NCI-H82 treated with DMSO at 0.1 percent for 48 hours (cell line): ENCODE measurements around the gene CAMK1D.
"Not testable (repeated sequence)": the region's sequence is repeated elsewhere in the genome, so short reads cannot be mapped to it uniquely, and the experiment has no call there.

Experiments
- DNase-seq: peaks from one replicate; lab custom pipeline; 2025; ENCODE audit not compliant: unreplicated experiment; lab: John Stamatoyannopoulos, UW

CAMK1D gene

GRCh38 chr10:12512332-12513002 lies 163.1 kb downstream of the CAMK1D start:
- no peak for DNase-seq

GRCh38 chr10:12513003-12513365 lies 163.6 kb downstream of the CAMK1D start:
- DNase-seq: no peak

GRCh38 chr10:12513775-12514673 lies 164.7 kb downstream of the CAMK1D start:
- no peak for DNase-seq

- DNase-seq: no peak
These were observed 168.7 kb downstream of the CAMK1D start for GRCh38 chr10:12518024-12518423.

GRCh38 chr10:12521423-12521822 lies 172.1 kb downstream of the CAMK1D start:
- DNase-seq: no peak

GRCh38 chr10:12526311-12526710 lies 177.0 kb downstream of the CAMK1D start:
- DNase-seq: no peak

GRCh38 chr10:12529976-12530375 lies 180.6 kb downstream of the CAMK1D start:
- DNase-seq: no peak

- no peak for DNase-seq
These were observed 182.2 kb downstream of the CAMK1D start for GRCh38 chr10:12531305-12532220.

- no peak for DNase-seq
These were observed 183.8 kb downstream of the CAMK1D start for GRCh38 chr10:12533151-12533550.

- no peak for DNase-seq
These were observed 184.4 kb downstream of the CAMK1D start for GRCh38 chr10:12533723-12534122.

- DNase-seq: no peak
These were observed 185.5 kb downstream of the CAMK1D start for GRCh38 chr10:12534824-12535223.

- DNase-seq: no peak
These were observed 186.3 kb downstream of the CAMK1D start for GRCh38 chr10:12535656-12536055.

- DNase-seq: no peak
These were observed 189.2 kb downstream of the CAMK1D start for GRCh38 chr10:12538491-12538995.

- no peak for DNase-seq
These were observed 190.2 kb downstream of the CAMK1D start for GRCh38 chr10:12539350-12540164.

GRCh38 chr10:12540341-12540781 lies 191.0 kb downstream of the CAMK1D start:
- no peak for DNase-seq

- no peak for DNase-seq
These were observed 192.2 kb downstream of the CAMK1D start for GRCh38 chr10:12541446-12542067.

GRCh38 chr10:12542133-12542670 lies 192.9 kb downstream of the CAMK1D start:
- DNase-seq: no peak

GRCh38 chr10:12543589-12543988 lies 194.2 kb downstream of the CAMK1D start:
- DNase-seq: no peak

GRCh38 chr10:12546160-12546802 lies 196.9 kb downstream of the CAMK1D start:
- not testable (repeated sequence) for DNase-seq
